SU-DHL-6 (cell line): ENCODE data around the gene RAB1A.

Source experiments
- H2AFZ ChIP-seq: fragments of 200-600 bp; sonication (generic); 2 replicates; pipeline ENCODE4 v1.6.1; 2014; ENCODE audit warnings: low read depth, mild to moderate bottlenecking, moderate library complexity, mixed read lengths, antibody characterized with exemption, low read length; ENCODE audit not compliant: severe bottlenecking
- H3F3A ChIP-seq: fragments of 200-600 bp; shearing (Covaris generic); 2 replicates; pipeline ENCODE4 v1.6.0; 2016; ENCODE audit warnings: antibody characterized with exemption, mild to moderate bottlenecking; ENCODE audit not compliant: insufficient read depth
- H3K27ac ChIP-seq: fragments of 200-600 bp; sonication (generic); 2 replicates; pipeline ENCODE4 v1.5.1; 2016; ENCODE audit warnings: low read depth, mild to moderate bottlenecking, low read length, moderate library complexity, mixed read lengths
- H3K27me3 ChIP-seq: fragments of 200-600 bp; sonication (generic), shearing (Covaris generic); 2 replicates; pipeline ENCODE4 v1.6.0; 2014; ENCODE audit warnings: mild to moderate bottlenecking, low read length
- H3K36me3 ChIP-seq: fragments of 200-600 bp; sonication (generic); 2 replicates; pipeline ENCODE4 v1.6.1; 2014; ENCODE audit warnings: mild to moderate bottlenecking, low read length, mixed read lengths
- H3K4me2 ChIP-seq: fragments of 300-600, 200-600 bp; shearing (Covaris generic), sonication (generic); 2 replicates; pipeline ENCODE4 v1.6.0; 2014; ENCODE audit warnings: low read length, low read depth, mild to moderate bottlenecking; ENCODE audit not compliant: poor library complexity, severe bottlenecking
- H3K4me3 ChIP-seq: fragments of 200-600 bp; sonication (generic); 2 replicates; pipeline ENCODE4 v1.5.1; 2014; ENCODE audit warnings: antibody characterized with exemption, low read length, mild to moderate bottlenecking, mixed read lengths; ENCODE audit not compliant: insufficient read depth, poor library complexity, severe bottlenecking
- H3K79me2 ChIP-seq: fragments of 200-600 bp; sonication (generic); 2 replicates; pipeline ENCODE4 v1.6.1; 2014; ENCODE audit warnings: mild to moderate bottlenecking, low read length, moderate library complexity; ENCODE audit not compliant: insufficient read depth
- H3K9ac ChIP-seq: fragments of 200-600 bp; sonication (generic); 2 replicates; pipeline ENCODE4 v1.7.0; 2014; ENCODE audit warnings: mild to moderate bottlenecking, low read length
- H3K9me2 ChIP-seq: fragments of 200-600 bp; sonication (generic); replicated peaks from 2 replicates; pipeline ENCODE4 v1.6.1; 2014; ENCODE audit warnings: low read length; ENCODE audit not compliant: insufficient read depth
- H3K9me3 ChIP-seq: fragments of 200-600 bp; sonication (generic); 2 replicates; pipeline ENCODE4 v1.6.1; 2014; ENCODE audit warnings: low read length, mixed read lengths; ENCODE audit not compliant: insufficient read depth
- H4K20me1 ChIP-seq: fragments of 200-600 bp; sonication (generic); 2 replicates; pipeline ENCODE4 v1.6.1; 2014; ENCODE audit warnings: low read depth, mild to moderate bottlenecking, antibody characterized with exemption, low read length, moderate library complexity, mixed read lengths
- CTCF ChIP-seq: fragments of 200-600 bp; sonication (generic); IDR thresholded peaks from one replicate; pipeline ENCODE4 v1.5.1; 2017; ENCODE audit warnings: antibody characterized with exemption, mild to moderate bottlenecking, low read length, moderate library complexity; ENCODE audit not compliant: insufficient read depth, poor library complexity, severe bottlenecking
- EZH2phosphoT487 ChIP-seq: fragments of 200-600 bp; sonication (generic), shearing (Covaris generic); conservative IDR thresholded peaks from 2 replicates; pipeline ENCODE4 v1.6.1; 2018; ENCODE audit warnings: mild to moderate bottlenecking, antibody characterized with exemption, low read length, moderate library complexity, mixed read lengths

RAB1A gene

GRCh38 chr2:65050931-65051330 is 79.0 kb downstream of the RAB1A start:
- Histone ChIP-seq H3K27me3 (no peaks in the 10 kb centered on the region), H3K79me2 (no peaks in the 10 kb centered on the region), H3K9me2 (no peaks in the 10 kb centered on the region), H3K9ac (no peak overlapping the region), H3K36me3 (no peaks in the 10 kb centered on the region), H3K4me2 (no peak overlapping the region), H4K20me1 (no peaks in the 10 kb centered on the region), H3K27ac (no peak overlapping the region), H3K9me3 (no peaks in the 10 kb centered on the region), H3K4me3 (no peak overlapping the region), H2AFZ (no peak overlapping the region), H3F3A (peaks cover 4% of the 10 kb centered on the region; the same call in 1 of the 2 replicates)
- TF ChIP-seq CTCF (no peak), EZH2phosphoT487 (no peak)

- no peak overlapping the region for H2AFZ ChIP-seq
- no peak overlapping the region for H3K4me2 ChIP-seq
- no peak for TF ChIP-seq EZH2phosphoT487
- no peak for TF ChIP-seq CTCF
- peaks cover 4% of the 10 kb centered on the region; the same call in 1 of the 2 replicates for H3F3A ChIP-seq
- H3K27ac ChIP-seq: no peak overlapping the region
- H3K27me3 ChIP-seq: no peaks in the 10 kb centered on the region
- peaks cover 5% of the 10 kb centered on the region; the same call in 1 of the 2 replicates for H3K36me3 ChIP-seq
- H3K9me2 ChIP-seq: no peaks in the 10 kb centered on the region
- H3K9ac ChIP-seq: no peak overlapping the region
- H3K9me3 ChIP-seq: peaks cover 8% of the 10 kb centered on the region; the same call in 1 of the 2 replicates
- H4K20me1 ChIP-seq: no peaks in the 10 kb centered on the region
- no peak overlapping the region for H3K4me3 ChIP-seq
- H3K79me2 ChIP-seq: no peaks in the 10 kb centered on the region
These were observed 80.8 kb downstream of the RAB1A start for GRCh38 chr2:65049010-65049639.

- Histone ChIP-seq H3K9me3 (peaks cover 11% of the 10 kb centered on the region; the same call in 1 of the 2 replicates), H2AFZ (no peak overlapping the region), H3K27me3 (no peaks in the 10 kb centered on the region), H3K79me2 (no peaks in the 10 kb centered on the region), H3K9me2 (no peaks in the 10 kb centered on the region), H3K9ac (no peak overlapping the region), H3K4me2 (no peak overlapping the region), H3K4me3 (no peak overlapping the region), H3K36me3 (peaks cover 7% of the 10 kb centered on the region; the same call in 1 of the 2 replicates), H4K20me1 (no peaks in the 10 kb centered on the region), H3K27ac (no peak overlapping the region), H3F3A (peaks cover 3% of the 10 kb centered on the region; the same call in 1 of the 2 replicates)
- TF ChIP-seq EZH2phosphoT487 (no peak), CTCF (no peak)
These were observed 83.1 kb downstream of the RAB1A start for GRCh38 chr2:65046633-65047407.
